Vagina (tissue), 2 donors: ENCODE results near the gene KCNG2. TPM values are rescaled to one million over a fixed set of nuclear protein-coding genes. Genes with fewer than 3 reads are reported as not detected.

ENCODE experiments used
- DNase-seq, 2 donors: peaks; one replicate each; pipeline ENCODE4 v3.0.0-alpha.2; 2017; ENCODE audit errors: extremely low spot score in 2 of 2
- H3K27ac ChIP-seq: fragments of 200-600 bp; sonication (generic); one replicate; pipeline ENCODE4 v1.5.1; 2019
- H3K27me3 ChIP-seq: fragments of 200-600 bp; sonication (generic); one replicate; pipeline ENCODE4 v1.5.1; 2019
- H3K36me3 ChIP-seq, 2 donors: fragments of 200-600 bp; sonication (generic); one replicate each; pipeline ENCODE4 v1.5.1; 2017 to 2019
- H3K4me1 ChIP-seq: fragments of 200-600 bp; sonication (generic); one replicate; pipeline ENCODE4 v1.5.1; 2019
- H3K4me3 ChIP-seq, 2 donors: fragments of 200-600 bp; sonication (generic); 1 replicate in 1 of 2; 2 replicates in 1 of 2; pipeline ENCODE4 v1.5.1; 2016 to 2019
- H3K9me3 ChIP-seq: fragments of 200-600 bp; sonication (generic); one replicate; pipeline ENCODE4 v1.5.1; 2019
- POLR2A ChIP-seq, 2 donors: fragments of 450-650 bp; IDR thresholded peaks; one replicate each; pipeline ENCODE4 v1.6.1; 2017; ENCODE audit warnings: antibody characterized with exemption in 2 of 2, mild to moderate bottlenecking in 2 of 2, moderate library complexity in 2 of 2
- POLR2AphosphoS5 ChIP-seq, 2 donors: sonication (generic); formaldehyde crosslinking; IDR thresholded peaks; one replicate each; pipeline ENCODE4 v1.9.0; 2017; ENCODE audit warnings: antibody characterized with exemption in 2 of 2, mild to moderate bottlenecking in 2 of 2, low read depth in 1 of 2; ENCODE audit not compliant: insufficient read depth in 1 of 2
- intact Hi-C: fragments of 100-400 bp; cut with DNase I; formaldehyde crosslinking; loops from one replicate; pipeline ENCODE4 v1.15.1; 2023
- total RNA-seq: library from RNA; depleted of rRNA; stranded (reverse); fragments of >200 nt; gene quantifications from one replicate; pipeline ENCODE4 v1.2.3, GENCODE V29; 2016
- TF ChIP-seq, protein P1 (sequence below), 3 experiments: fragments of 450-650 bp in 2 of 3; fragments of 200-600 bp in 1 of 3; sonication (generic) in 1 of 3; IDR thresholded peaks; one replicate each; pipeline ENCODE4 v1.5.1; 2017 to 2019; ENCODE audit warnings: antibody characterized with exemption in 3 of 3, mild to moderate bottlenecking in 2 of 3, moderate library complexity in 2 of 3

KCNG2 gene
- total RNA-seq, 1 donor from 2014 or later = not detected

DNA sequence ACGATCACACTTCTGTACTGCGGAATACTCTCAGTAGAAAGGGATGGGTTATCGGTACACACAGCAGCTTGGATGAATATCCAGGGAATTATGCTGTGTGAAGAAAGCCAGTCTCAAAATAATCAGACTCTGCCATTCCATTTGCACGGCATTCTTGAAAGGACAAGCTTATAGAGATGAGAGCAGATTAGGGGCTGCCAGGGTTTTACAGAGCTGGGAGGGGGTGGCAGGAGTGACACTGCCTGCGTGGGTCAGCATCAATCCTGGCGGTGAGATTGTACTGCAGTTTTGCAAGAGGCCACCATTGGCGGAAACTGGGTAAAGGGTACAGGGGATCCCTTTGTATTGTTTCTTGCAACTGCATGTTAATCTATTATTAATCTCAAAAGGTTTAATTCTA, 16.6 kb downstream of the KCNG2 start:
- no peaks in the 10 kb centered on the region for H3K36me3 ChIP-seq
- no peaks in the 10 kb centered on the region for H3K9me3 ChIP-seq
- TF ChIP-seq POLR2A (IDR thresholded peaks at IDR 0.05) (no peak), POLR2AphosphoS5 (IDR thresholded peaks at IDR 0.05; ENCODE audit: insufficient read depth in 1 of 2, low read depth in 1 of 2) (no peak)
- TF ChIP-seq, protein P1, sequence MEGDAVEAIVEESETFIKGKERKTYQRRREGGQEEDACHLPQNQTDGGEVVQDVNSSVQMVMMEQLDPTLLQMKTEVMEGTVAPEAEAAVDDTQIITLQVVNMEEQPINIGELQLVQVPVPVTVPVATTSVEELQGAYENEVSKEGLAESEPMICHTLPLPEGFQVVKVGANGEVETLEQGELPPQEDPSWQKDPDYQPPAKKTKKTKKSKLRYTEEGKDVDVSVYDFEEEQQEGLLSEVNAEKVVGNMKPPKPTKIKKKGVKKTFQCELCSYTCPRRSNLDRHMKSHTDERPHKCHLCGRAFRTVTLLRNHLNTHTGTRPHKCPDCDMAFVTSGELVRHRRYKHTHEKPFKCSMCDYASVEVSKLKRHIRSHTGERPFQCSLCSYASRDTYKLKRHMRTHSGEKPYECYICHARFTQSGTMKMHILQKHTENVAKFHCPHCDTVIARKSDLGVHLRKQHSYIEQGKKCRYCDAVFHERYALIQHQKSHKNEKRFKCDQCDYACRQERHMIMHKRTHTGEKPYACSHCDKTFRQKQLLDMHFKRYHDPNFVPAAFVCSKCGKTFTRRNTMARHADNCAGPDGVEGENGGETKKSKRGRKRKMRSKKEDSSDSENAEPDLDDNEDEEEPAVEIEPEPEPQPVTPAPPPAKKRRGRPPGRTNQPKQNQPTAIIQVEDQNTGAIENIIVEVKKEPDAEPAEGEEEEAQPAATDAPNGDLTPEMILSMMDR (IDR thresholded peaks at IDR 0.05) = no peak
- intact Hi-C loops = no loop called here
- no peak overlapping the region for H3K27ac ChIP-seq
- no peak for DNase-seq
- no peaks in the 10 kb centered on the region for H3K4me1 ChIP-seq
- no peaks in the 10 kb centered on the region for H3K27me3 ChIP-seq
- no peak overlapping the region for H3K4me3 ChIP-seq

DNA sequence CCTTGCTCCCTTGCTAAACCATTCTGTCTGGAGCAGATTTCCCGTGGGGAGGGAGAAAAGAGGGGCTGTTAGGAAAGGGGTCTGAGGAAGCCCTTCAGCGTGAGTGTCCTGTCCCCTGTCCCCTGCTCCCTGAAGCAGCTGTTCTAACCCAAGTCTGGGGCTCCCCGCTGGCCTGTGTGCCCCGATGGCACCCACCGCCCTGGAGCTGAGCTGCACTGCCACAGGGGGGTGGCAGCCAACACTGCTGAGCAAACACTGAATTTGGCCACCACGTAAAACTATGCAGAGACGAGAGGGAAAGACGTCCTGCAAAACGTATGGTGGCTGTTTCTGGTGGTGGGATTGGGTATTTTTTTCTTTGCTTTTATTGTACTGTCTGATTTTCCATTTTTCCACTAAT, 17.9 kb downstream of the KCNG2 start:
- Histone ChIP-seq H3K9me3 (no peaks in the 10 kb centered on the region), H3K36me3 (no peaks in the 10 kb centered on the region), H3K4me3 (no peak overlapping the region), H3K4me1 (no peaks in the 10 kb centered on the region), H3K27me3 (no peaks in the 10 kb centered on the region), H3K27ac (no peak overlapping the region)
- intact Hi-C loops = no loop called here
- DNase-seq = peak in 1 of 2 donors; percentile 74
- TF ChIP-seq, protein P1 (IDR thresholded peaks at IDR 0.05) = no peak
- TF ChIP-seq POLR2AphosphoS5 (IDR thresholded peaks at IDR 0.05; ENCODE audit: insufficient read depth in 1 of 2, low read depth in 1 of 2) = no peak
- TF ChIP-seq POLR2A (IDR thresholded peaks at IDR 0.05) = no peak

DNA sequence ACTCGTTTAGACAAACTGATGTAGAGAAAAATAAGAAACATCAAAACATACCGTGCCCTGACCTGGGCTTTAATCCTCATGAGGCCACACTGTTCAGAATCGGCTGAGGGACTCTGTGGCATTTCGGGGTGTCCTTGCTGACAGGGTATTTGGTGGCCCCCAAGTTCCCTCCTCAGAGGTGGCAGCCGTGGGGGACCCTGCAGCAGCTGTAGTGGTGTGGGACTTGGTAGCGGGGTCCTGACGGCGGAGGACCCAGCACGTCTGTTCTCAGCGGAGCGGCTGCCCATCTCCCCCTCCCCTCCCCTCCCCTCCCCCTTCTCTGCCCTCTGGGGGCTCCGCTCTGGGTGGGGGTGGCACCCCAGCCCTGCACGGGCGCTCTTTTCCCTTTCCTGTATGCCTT, 18.4 kb downstream of the KCNG2 start:
- H3K4me3 ChIP-seq = no peak overlapping the region
- DNase-seq = peak in 1 of 2 donors; percentile 70
- no peak overlapping the region for H3K27ac ChIP-seq
- H3K4me1 ChIP-seq = no peaks in the 10 kb centered on the region
- no peaks in the 10 kb centered on the region for H3K9me3 ChIP-seq
- intact Hi-C loops = no loop called here
- no peaks in the 10 kb centered on the region for H3K27me3 ChIP-seq
- H3K36me3 ChIP-seq = no peaks in the 10 kb centered on the region
- no peak for TF ChIP-seq POLR2A (IDR thresholded peaks at IDR 0.05)
- TF ChIP-seq POLR2AphosphoS5 (IDR thresholded peaks at IDR 0.05; ENCODE audit: insufficient read depth in 1 of 2, low read depth in 1 of 2) = no peak

DNA sequence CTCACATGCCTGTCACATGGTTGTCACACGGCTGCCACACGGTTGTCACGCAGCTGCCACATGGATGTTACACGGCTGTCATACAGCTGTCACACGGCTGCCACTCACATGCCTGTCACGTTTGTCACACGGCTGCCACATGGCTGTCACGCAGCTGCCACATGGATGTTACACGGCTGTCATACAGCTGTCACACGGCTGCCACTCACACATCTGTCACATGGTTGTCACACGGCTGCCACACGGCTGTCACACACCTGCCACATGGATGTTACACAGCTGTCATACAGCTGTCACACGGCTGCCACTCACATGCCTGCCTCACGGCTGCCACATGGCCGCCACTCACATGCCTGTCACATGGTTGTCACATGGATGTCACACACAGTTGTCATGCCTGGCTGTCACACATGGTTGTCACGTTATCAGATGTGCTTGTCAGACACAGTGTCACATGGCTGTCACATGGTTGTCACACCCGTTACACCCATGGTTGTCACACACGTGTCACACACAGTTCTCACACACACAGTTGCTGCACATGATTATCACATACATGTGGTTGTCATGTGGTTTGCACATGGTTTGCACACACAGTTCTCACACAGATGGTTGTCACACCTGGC, 19.4 kb downstream of the KCNG2 start:
- Histone ChIP-seq H3K27me3 (no peaks in the 10 kb centered on the region), H3K4me3 (no peak overlapping the region), H3K36me3 (no peaks in the 10 kb centered on the region), H3K4me1 (no peaks in the 10 kb centered on the region), H3K9me3 (no peaks in the 10 kb centered on the region), H3K27ac (no peak overlapping the region)
- intact Hi-C loops = no loop called here
- peak in 1 of 2 donors; percentile 67 for DNase-seq
- TF ChIP-seq, protein P1 (IDR thresholded peaks at IDR 0.05) = no peak
- TF ChIP-seq POLR2AphosphoS5 (IDR thresholded peaks at IDR 0.05; ENCODE audit: insufficient read depth in 1 of 2, low read depth in 1 of 2) (no peak), POLR2A (IDR thresholded peaks at IDR 0.05) (no peak)

DNA sequence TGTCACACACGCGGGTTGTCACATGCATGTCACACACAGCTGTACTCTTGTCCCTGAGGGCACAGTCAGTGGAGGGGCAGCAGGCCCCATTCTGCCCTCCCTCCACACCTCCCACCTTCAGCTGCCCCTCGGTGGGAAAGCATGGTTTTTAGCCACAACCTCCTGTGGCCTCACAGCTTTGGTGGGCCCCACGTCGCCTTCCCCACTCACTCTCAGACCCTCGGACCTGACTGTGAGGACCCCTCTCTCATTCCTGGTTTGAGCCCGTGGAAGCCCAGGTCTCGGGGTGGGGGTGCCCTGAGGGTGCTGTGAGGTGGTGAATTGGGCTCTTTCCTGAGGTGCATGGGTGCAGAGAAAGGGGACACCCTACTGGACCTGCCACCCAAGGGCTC, 19.9 kb downstream of the KCNG2 start:
- Histone ChIP-seq H3K27ac (no peak overlapping the region), H3K27me3 (no peaks in the 10 kb centered on the region), H3K9me3 (no peaks in the 10 kb centered on the region), H3K36me3 (no peaks in the 10 kb centered on the region), H3K4me3 (no peak overlapping the region), H3K4me1 (no peaks in the 10 kb centered on the region)
- intact Hi-C loops = no loop called here
- peak in 1 of 2 donors; percentile 52 for DNase-seq
- no peak for TF ChIP-seq POLR2A (IDR thresholded peaks at IDR 0.05)
- no peak for TF ChIP-seq POLR2AphosphoS5 (IDR thresholded peaks at IDR 0.05; ENCODE audit: insufficient read depth in 1 of 2, low read depth in 1 of 2)
- TF ChIP-seq, protein P1 (IDR thresholded peaks at IDR 0.05) = no peak
